HepG2 (cell line): ENCODE measurements around the gene PFN1. TPM values are rescaled to one million over a fixed set of nuclear protein-coding genes. Genes with fewer than 3 reads are reported as not detected.

Source experiments
- FOXM1 ChIP-seq: sonication (generic); formaldehyde crosslinking; IDR thresholded peaks from 2 replicates; pipeline ENCODE4 v1.5.0; 2020; ENCODE audit warnings: missing genetic modification reagents
- KLF11 ChIP-seq: IDR thresholded peaks from 2 replicates; pipeline ENCODE4 v1.6.1; 2016; ENCODE audit warnings: missing compliant biosample characterization
- KLF15 ChIP-seq: sonication (generic); formaldehyde crosslinking; IDR thresholded peaks from 2 replicates; pipeline ENCODE4 v1.8.1; 2023; ENCODE audit warnings: borderline replicate concordance, mild to moderate bottlenecking, inconsistent platforms, missing genetic modification reagents, mixed read lengths
- NFE2L1 ChIP-seq: sonication (generic); formaldehyde crosslinking; IDR thresholded peaks from 2 replicates; pipeline ENCODE4 v1.4.0; 2020; ENCODE audit warnings: missing genetic modification reagents, mild to moderate bottlenecking, borderline replicate concordance
- THAP11 ChIP-seq: IDR thresholded peaks from 2 replicates; pipeline ENCODE4 v1.6.1; 2016; ENCODE audit warnings: missing biosample characterization, missing genetic modification reagents
- ZNF180 ChIP-seq: sonication (generic); formaldehyde crosslinking; IDR thresholded peaks from 2 replicates; pipeline ENCODE4 v1.4.0; 2020; ENCODE audit warnings: low read depth, missing genetic modification reagents, borderline replicate concordance
- ZNF24 ChIP-seq: fragments of 450-650 bp; IDR thresholded peaks from 2 replicates; pipeline ENCODE4 v1.6.1; 2017; ENCODE audit warnings: antibody characterized with exemption, mild to moderate bottlenecking
- ZNF282 ChIP-seq: fragments of 450-650 bp; IDR thresholded peaks from 2 replicates; pipeline ENCODE4 v1.6.1; 2018; ENCODE audit not compliant: partially characterized antibody
- ZNF414 ChIP-seq: sonication (generic); formaldehyde crosslinking; IDR thresholded peaks from 2 replicates; pipeline ENCODE4 v1.5.0; 2020; ENCODE audit warnings: missing genetic modification reagents
- ZNF749 ChIP-seq: sonication (generic); formaldehyde crosslinking; IDR thresholded peaks from 2 replicates; pipeline ENCODE4 v1.8.0; 2022; ENCODE audit warnings: mild to moderate bottlenecking, missing genetic modification reagents, moderate library complexity, borderline replicate concordance
- ZNF800 ChIP-seq: sonication (generic); formaldehyde crosslinking; IDR thresholded peaks from 2 replicates; pipeline ENCODE4 v1.4.0; 2020; ENCODE audit warnings: missing genetic modification reagents
- ZNF839 ChIP-seq: sonication (generic); formaldehyde crosslinking; IDR thresholded peaks from 2 replicates; pipeline ENCODE4 v1.4.0; 2020; ENCODE audit warnings: missing genetic modification reagents, mild to moderate bottlenecking, borderline replicate concordance
- polyA plus RNA-seq, 8 experiments: library from polyadenylated mRNA; depleted of rRNA in 3 of 8; stranded (reverse) in 7 of 8; unstranded in 1 of 8; fragments of >200 nt; fragmentation: Illumina TruSeq in 4 of 8; extraction: Trizol in 4 of 8; gene quantifications; 2 replicates each; pipeline versions ENCODE4 v1.2.1 to v1.2.3, GENCODE V29; 2011 to 2016; ENCODE audit warnings: low read depth in 4 of 8, missing spikeins in 1 of 8, mixed read lengths in 1 of 8; ENCODE audit not compliant: insufficient read depth in 1 of 8
- total RNA-seq, 5 experiments: library from RNA; depleted of rRNA; stranded (reverse); fragments of >200 nt; fragmentation: Illumina TruSeq; extraction: Trizol; gene quantifications; 2 replicates each; pipeline ENCODE4 v1.2.3, GENCODE V29; 2016; ENCODE audit warnings: low read depth in 1 of 5
- TF ChIP-seq, protein P1 (sequence below): sonication (generic); formaldehyde crosslinking; IDR thresholded peaks from 2 replicates; pipeline ENCODE4 v1.4.0; 2020; ENCODE audit warnings: missing genetic modification reagents
- TF ChIP-seq, protein P2 (sequence below): sonication (generic); formaldehyde crosslinking; IDR thresholded peaks from 2 replicates; pipeline ENCODE4 v1.4.0; 2020; ENCODE audit warnings: missing genetic modification reagents, borderline replicate concordance
- TF ChIP-seq, protein P3 (sequence below): sonication (generic); formaldehyde crosslinking; IDR thresholded peaks from 2 replicates; pipeline ENCODE4 v1.4.0; 2020; ENCODE audit warnings: mild to moderate bottlenecking, missing genetic modification reagents, borderline replicate concordance

The PFN1 gene
- total and polyA plus RNA-seq, 2 of the 13 experiments (the other 11 are each of a cell fraction or from before 2014, with no cell fraction given), result 494 to 613 TPM

DNA sequence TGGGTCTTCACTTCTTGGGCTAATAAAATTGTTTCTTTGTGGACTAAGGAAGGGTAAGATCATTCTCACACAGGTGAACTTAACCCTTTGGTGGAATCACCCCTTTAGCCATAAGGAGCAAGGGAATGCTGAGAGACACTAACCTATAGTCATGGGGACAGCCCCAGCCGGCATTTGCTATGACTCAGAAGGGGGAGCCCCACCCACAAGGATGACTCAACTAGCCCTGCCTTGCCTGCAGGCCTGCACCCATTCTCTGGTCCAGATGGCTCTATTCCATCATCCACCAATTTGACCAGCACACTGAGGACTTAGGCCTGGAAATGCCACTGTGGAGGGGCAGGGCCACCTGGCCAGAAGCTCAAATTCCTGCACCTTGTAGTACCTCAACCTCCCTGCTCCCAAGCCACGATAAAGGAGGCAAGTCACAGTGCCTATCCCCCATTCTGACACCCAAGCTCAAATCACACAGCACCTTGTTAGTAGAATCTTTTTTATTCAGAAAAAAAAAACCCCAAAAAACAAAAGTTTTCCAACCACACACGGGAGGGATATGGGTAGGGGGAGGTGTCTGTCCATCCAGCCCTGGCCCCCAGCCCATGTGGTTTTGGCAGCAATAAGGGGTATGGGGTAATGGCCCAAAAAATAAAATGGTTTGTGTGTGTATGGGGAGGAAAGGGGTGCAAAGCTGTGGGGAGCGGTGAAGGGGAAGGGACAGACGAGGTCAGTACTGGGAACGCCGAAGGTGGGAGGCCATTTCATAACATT, 3.0 kb downstream of the PFN1 start (continued):
- TF ChIP-seq, protein P1, sequence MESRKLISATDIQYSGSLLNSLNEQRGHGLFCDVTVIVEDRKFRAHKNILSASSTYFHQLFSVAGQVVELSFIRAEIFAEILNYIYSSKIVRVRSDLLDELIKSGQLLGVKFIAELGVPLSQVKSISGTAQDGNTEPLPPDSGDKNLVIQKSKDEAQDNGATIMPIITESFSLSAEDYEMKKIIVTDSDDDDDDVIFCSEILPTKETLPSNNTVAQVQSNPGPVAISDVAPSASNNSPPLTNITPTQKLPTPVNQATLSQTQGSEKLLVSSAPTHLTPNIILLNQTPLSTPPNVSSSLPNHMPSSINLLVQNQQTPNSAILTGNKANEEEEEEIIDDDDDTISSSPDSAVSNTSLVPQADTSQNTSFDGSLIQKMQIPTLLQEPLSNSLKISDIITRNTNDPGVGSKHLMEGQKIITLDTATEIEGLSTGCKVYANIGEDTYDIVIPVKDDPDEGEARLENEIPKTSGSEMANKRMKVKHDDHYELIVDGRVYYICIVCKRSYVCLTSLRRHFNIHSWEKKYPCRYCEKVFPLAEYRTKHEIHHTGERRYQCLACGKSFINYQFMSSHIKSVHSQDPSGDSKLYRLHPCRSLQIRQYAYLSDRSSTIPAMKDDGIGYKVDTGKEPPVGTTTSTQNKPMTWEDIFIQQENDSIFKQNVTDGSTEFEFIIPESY (CRISPR knock-in tag), result no peak
- TF ChIP-seq ZNF282, result no peak
- no peak for TF ChIP-seq FOXM1
- TF ChIP-seq, protein P2, sequence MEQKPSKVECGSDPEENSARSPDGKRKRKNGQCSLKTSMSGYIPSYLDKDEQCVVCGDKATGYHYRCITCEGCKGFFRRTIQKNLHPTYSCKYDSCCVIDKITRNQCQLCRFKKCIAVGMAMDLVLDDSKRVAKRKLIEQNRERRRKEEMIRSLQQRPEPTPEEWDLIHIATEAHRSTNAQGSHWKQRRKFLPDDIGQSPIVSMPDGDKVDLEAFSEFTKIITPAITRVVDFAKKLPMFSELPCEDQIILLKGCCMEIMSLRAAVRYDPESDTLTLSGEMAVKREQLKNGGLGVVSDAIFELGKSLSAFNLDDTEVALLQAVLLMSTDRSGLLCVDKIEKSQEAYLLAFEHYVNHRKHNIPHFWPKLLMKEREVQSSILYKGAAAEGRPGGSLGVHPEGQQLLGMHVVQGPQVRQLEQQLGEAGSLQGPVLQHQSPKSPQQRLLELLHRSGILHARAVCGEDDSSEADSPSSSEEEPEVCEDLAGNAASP (CRISPR knock-in tag), result no peak
- no peak for TF ChIP-seq THAP11 (CRISPR knock-in tag)
- no peak for TF ChIP-seq NFE2L1 (CRISPR knock-in tag)
- no peak for TF ChIP-seq ZNF24
- TF ChIP-seq KLF11, result no peak
- TF ChIP-seq ZNF414 (CRISPR knock-in tag), result no peak
- no peak for TF ChIP-seq KLF15
- TF ChIP-seq ZNF839, result no peak
- TF ChIP-seq ZNF749 (CRISPR knock-in tag), result no peak
- no peak for TF ChIP-seq ZNF800 (CRISPR knock-in tag)
- TF ChIP-seq, protein P3, sequence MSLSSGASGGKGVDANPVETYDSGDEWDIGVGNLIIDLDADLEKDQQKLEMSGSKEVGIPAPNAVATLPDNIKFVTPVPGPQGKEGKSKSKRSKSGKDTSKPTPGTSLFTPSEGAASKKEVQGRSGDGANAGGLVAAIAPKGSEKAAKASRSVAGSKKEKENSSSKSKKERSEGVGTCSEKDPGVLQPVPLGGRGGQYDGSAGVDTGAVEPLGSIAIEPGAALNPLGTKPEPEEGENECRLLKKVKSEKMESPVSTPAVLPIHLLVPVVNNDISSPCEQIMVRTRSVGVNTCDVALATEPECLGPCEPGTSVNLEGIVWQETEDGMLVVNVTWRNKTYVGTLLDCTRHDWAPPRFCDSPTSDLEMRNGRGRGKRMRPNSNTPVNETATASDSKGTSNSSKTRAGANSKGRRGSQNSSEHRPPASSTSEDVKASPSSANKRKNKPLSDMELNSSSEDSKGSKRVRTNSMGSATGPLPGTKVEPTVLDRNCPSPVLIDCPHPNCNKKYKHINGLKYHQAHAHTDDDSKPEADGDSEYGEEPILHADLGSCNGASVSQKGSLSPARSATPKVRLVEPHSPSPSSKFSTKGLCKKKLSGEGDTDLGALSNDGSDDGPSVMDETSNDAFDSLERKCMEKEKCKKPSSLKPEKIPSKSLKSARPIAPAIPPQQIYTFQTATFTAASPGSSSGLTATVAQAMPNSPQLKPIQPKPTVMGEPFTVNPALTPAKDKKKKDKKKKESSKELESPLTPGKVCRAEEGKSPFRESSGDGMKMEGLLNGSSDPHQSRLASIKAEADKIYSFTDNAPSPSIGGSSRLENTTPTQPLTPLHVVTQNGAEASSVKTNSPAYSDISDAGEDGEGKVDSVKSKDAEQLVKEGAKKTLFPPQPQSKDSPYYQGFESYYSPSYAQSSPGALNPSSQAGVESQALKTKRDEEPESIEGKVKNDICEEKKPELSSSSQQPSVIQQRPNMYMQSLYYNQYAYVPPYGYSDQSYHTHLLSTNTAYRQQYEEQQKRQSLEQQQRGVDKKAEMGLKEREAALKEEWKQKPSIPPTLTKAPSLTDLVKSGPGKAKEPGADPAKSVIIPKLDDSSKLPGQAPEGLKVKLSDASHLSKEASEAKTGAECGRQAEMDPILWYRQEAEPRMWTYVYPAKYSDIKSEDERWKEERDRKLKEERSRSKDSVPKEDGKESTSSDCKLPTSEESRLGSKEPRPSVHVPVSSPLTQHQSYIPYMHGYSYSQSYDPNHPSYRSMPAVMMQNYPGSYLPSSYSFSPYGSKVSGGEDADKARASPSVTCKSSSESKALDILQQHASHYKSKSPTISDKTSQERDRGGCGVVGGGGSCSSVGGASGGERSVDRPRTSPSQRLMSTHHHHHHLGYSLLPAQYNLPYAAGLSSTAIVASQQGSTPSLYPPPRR (CRISPR knock-in tag), result no peak
- no peak for TF ChIP-seq ZNF180 (CRISPR knock-in tag)
